B cell (primary cell): ENCODE measurements around the gene ZNF354C. TPM values are rescaled to one million over a fixed set of nuclear protein-coding genes. Genes with fewer than 3 reads are reported as not detected.

ENCODE experiments used
- ATAC-seq: fragments of 200-7000 bp; cut with Tn5 transposase; one replicate; pipeline ENCODE4 v1.10.0; 2021; ENCODE audit warnings: low read depth, mild to moderate bottlenecking, moderate number of reproducible peaks, moderate library complexity
- CTCF ChIA-PET: fragments of 350-600 bp; sonication (Branson Sonifier 250); formaldehyde crosslinking; loops from one replicate; lab custom pipeline; 2021; ENCODE audit warnings: antibody characterized with exemption, inconsistent platforms; lab: Charles Lee
- POLR2A ChIA-PET: fragments of 350-600 bp; sonication (Branson Sonifier 250); formaldehyde crosslinking; loops from one replicate; lab custom pipeline; 2021; ENCODE audit warnings: antibody characterized with exemption; lab: Charles Lee
- DNase-seq: peaks from one replicate; pipeline ENCODE4 v3.0.0; 2013
- H2AFZ ChIP-seq: 2 replicates; pipeline ENCODE4 v1.6.1; 2012; ENCODE audit warnings: mild to moderate bottlenecking, low read depth, low read length; ENCODE audit not compliant: insufficient read depth, poor library complexity, severe bottlenecking
- H3K27ac ChIP-seq, 2 donors: 1 replicate in 1 of 2; 2 replicates in 1 of 2; pipeline ENCODE4 v1.5.1; 2012 to 2013; ENCODE audit warnings: low read length in 2 of 2, mild to moderate bottlenecking in 2 of 2, moderate library complexity in 1 of 2
- H3K27me3 ChIP-seq, 4 experiments: fragments of 200-600 bp in 1 of 4; sonication (generic) in 1 of 4; replicated peaks in 1 of 4; 1 replicate in 2 of 4; 2 replicates in 2 of 4; pipeline versions ENCODE4 v1.6.1 to v1.7.0; 2013 to 2016; ENCODE audit warnings: low read length in 3 of 4, mild to moderate bottlenecking in 2 of 4, mixed read lengths in 1 of 4, moderate library complexity in 1 of 4; ENCODE audit not compliant: insufficient read depth in 4 of 4, control insufficient read depth in 3 of 4; ENCODE audit errors: control extremely low read depth in 1 of 4
- H3K36me3 ChIP-seq, 2 experiments: replicated peaks in 1 of 2; 1 replicate in 1 of 2; 2 replicates in 1 of 2; pipeline versions ENCODE4 v1.6.1 to v1.7.1; 2013; ENCODE audit warnings: low read length in 1 of 2; ENCODE audit not compliant: insufficient read depth in 2 of 2, control insufficient read depth in 1 of 2; ENCODE audit errors: control extremely low read depth in 1 of 2, extremely low read depth in 1 of 2
- H3K4me1 ChIP-seq, 2 donors: fragments of 200-600 bp in 1 of 2; sonication (generic) in 1 of 2; 1 replicate in 1 of 2; 2 replicates in 1 of 2; pipeline versions ENCODE4 v1.5.1 to v1.6.1; 2013 to 2017; ENCODE audit warnings: low read length in 2 of 2; ENCODE audit not compliant: control insufficient read depth in 2 of 2, insufficient read depth in 2 of 2
- H3K4me2 ChIP-seq: replicated peaks from 2 replicates; pipeline ENCODE3; 2012; ENCODE audit warnings: mild to moderate bottlenecking, low read depth, low read length; ENCODE audit not compliant: poor library complexity, severe bottlenecking
- H3K4me3 ChIP-seq, 5 experiments: fragments of 200-600 bp in 1 of 5; sonication (generic) in 1 of 5; 1 replicate in 3 of 5; 2 replicates in 2 of 5; pipeline versions ENCODE4 v1.5.1 to v1.7.0; 2011 to 2016; ENCODE audit warnings: low read length in 4 of 5, mild to moderate bottlenecking in 4 of 5, low read depth in 2 of 5, control low read depth in 1 of 5, moderate library complexity in 1 of 5; ENCODE audit not compliant: insufficient read depth in 1 of 5; ENCODE audit errors: control extremely low read depth in 1 of 5, extremely low read depth in 1 of 5
- H3K79me2 ChIP-seq: fragments of 200-600 bp; sonication (generic); one replicate; pipeline ENCODE4 v1.6.0; 2016; ENCODE audit warnings: low read length; ENCODE audit not compliant: control insufficient read depth, insufficient read depth
- H3K9ac ChIP-seq: fragments of 200-600 bp; sonication (generic); 2 replicates; pipeline ENCODE4 v1.6.1; 2017; ENCODE audit warnings: mild to moderate bottlenecking, low read length, moderate library complexity
- H3K9me3 ChIP-seq, 3 donors: one replicate each; pipeline versions ENCODE4 v1.6.1 to v1.7.1; 2013; ENCODE audit warnings: low read length in 2 of 3; ENCODE audit not compliant: control insufficient read depth in 2 of 3, insufficient read depth in 1 of 3; ENCODE audit errors: control extremely low read depth in 1 of 3
- H4K20me1 ChIP-seq: 2 replicates; pipeline ENCODE4 v1.6.0; 2012; ENCODE audit warnings: mild to moderate bottlenecking, low read length; ENCODE audit not compliant: insufficient read depth, control insufficient read depth, poor library complexity, severe bottlenecking
- H3K27ac Mint-ChIP-seq: one replicate; pipeline ENCODE4 v1.8.0; 2021; ENCODE audit warnings: mixed read lengths
- H3K27me3 Mint-ChIP-seq: one replicate; pipeline ENCODE4 v1.8.0; 2021; ENCODE audit warnings: mixed read lengths
- H3K4me1 Mint-ChIP-seq: one replicate; pipeline ENCODE4 v1.8.0; 2021; ENCODE audit warnings: mixed read lengths
- H3K4me3 Mint-ChIP-seq: one replicate; pipeline ENCODE4 v1.8.0; 2021; ENCODE audit warnings: mixed read lengths
- H3K9me3 Mint-ChIP-seq: one replicate; pipeline ENCODE4 v1.8.0; 2022; ENCODE audit warnings: mixed read lengths; ENCODE audit not compliant: insufficient read depth
- EZH2 ChIP-seq: IDR thresholded peaks from 2 replicates; pipeline ENCODE4 v1.6.1; 2012; ENCODE audit warnings: borderline replicate concordance, low read depth, mild to moderate bottlenecking, moderate library complexity, low read length; ENCODE audit not compliant: insufficient read depth, poor library complexity, severe bottlenecking
- WGBS: methylation state at CpG from one replicate; pipeline ENCODE4 v1.1.5; 2013; ENCODE audit warnings: missing lambda C conversion rate; ENCODE audit not compliant: insufficient coverage; 5-methylcytosine and 5-hydroxymethylcytosine counted together
- intact Hi-C: fragments of 100-400 bp; cut with micrococcal nuclease; formaldehyde crosslinking; loops from one replicate; pipeline ENCODE4 v1.10.0; 2022
- polyA plus RNA-seq: library from polyadenylated mRNA; depleted of rRNA; stranded (reverse); fragments of >200 nt; gene quantifications from 2 replicates; pipeline ENCODE4 v1.2.3, GENCODE V29; 2012
- total RNA-seq, 2 donors: library from RNA; stranded (reverse); fragments of 120-200 nt in 1 of 2; gene quantifications; 1 replicate in 1 of 2; 2 replicates in 1 of 2; pipeline versions ENCODE4 v1.2.3 to v1.2.4, GENCODE V29; 2013 to 2022
- TF ChIP-seq, protein P1 (sequence below): fragments of 200-600 bp; IDR thresholded peaks from one replicate; pipeline ENCODE4 v1.8.0; 2022; ENCODE audit warnings: antibody characterized with exemption, mild to moderate bottlenecking

The ZNF354C gene
- total and polyA plus RNA-seq, 2 donors (not counting 1 experiment from before 2014, with no cell fraction given) = 2.2 to 9.5 TPM

DNA sequence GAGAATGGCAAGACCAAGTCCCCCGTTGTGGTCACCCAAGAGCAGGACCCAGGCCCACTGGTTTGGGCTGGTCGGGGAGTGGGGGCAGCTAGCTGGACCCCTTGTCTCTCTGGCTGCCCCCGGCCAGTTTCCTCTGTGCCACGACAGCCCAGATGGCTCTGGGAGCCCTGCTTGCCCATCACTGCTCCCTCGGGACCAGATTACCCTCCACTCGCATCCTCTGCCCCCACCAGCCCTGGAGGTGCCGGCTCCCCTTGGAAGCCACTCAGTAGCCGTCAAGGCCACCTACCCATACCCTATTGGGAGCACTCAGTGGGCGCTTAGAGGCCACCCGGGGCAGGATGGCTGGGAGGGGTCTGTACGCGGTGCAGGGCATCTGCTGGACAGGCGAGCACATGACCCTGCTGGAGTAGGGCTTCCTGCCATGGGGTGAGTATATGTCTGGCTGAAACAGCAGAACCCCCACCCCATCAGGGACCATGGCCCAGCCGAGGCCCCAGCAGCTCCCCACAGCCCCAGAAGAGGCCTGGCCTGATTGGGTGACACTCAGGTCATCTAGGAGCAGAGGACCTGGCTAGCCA, 70.0 kb downstream of the ZNF354C start:
- Histone ChIP-seq H3K4me3 (no peak overlapping the region), H3K9me3 (peaks cover 0 to 42% (median 0%) of the 10 kb centered on the region in 3 donors), H3K4me2 (no peak overlapping the region), H3K27ac (no peak overlapping the region), H4K20me1 (no peaks in the 10 kb centered on the region), H3K9ac (no peak overlapping the region), H2AFZ (no peak overlapping the region), H3K4me1 (no peaks in the 10 kb centered on the region), H3K36me3 (no peaks in the 10 kb centered on the region), H3K79me2 (no peaks in the 10 kb centered on the region), H3K27me3 (no peaks in the 10 kb centered on the region)
- Mint-ChIP-seq H3K27ac (no peak overlapping the region), H3K4me3 (no peak overlapping the region), H3K27me3 (no peaks in the 10 kb centered on the region), H3K9me3 (no peaks in the 10 kb centered on the region), H3K4me1 (no peaks in the 10 kb centered on the region)
- intact Hi-C loops = no loop called here
- WGBS = 91% methylated on average over 11 of the region's 14 CpGs
- TF ChIP-seq, protein P1, sequence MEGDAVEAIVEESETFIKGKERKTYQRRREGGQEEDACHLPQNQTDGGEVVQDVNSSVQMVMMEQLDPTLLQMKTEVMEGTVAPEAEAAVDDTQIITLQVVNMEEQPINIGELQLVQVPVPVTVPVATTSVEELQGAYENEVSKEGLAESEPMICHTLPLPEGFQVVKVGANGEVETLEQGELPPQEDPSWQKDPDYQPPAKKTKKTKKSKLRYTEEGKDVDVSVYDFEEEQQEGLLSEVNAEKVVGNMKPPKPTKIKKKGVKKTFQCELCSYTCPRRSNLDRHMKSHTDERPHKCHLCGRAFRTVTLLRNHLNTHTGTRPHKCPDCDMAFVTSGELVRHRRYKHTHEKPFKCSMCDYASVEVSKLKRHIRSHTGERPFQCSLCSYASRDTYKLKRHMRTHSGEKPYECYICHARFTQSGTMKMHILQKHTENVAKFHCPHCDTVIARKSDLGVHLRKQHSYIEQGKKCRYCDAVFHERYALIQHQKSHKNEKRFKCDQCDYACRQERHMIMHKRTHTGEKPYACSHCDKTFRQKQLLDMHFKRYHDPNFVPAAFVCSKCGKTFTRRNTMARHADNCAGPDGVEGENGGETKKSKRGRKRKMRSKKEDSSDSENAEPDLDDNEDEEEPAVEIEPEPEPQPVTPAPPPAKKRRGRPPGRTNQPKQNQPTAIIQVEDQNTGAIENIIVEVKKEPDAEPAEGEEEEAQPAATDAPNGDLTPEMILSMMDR = no peak
- TF ChIP-seq EZH2 = no peak
- ATAC-seq = no peak
- POLR2A ChIA-PET = no interaction called here
- CTCF ChIA-PET = no interaction called here
- DNase-seq = no peak

- H3K9ac ChIP-seq = no peak overlapping the region
- H3K27ac Mint-ChIP-seq = no peak overlapping the region
- H3K4me3 Mint-ChIP-seq = no peak overlapping the region
- ChIA-PET POLR2A (no interaction called here), CTCF (no interaction called here)
- no peak overlapping the region for H3K27ac ChIP-seq
- no peaks in the 10 kb centered on the region for H3K4me1 Mint-ChIP-seq
- no peaks in the 10 kb centered on the region for H3K79me2 ChIP-seq
- DNase-seq (no peak), ATAC-seq (no peak)
- H3K9me3 Mint-ChIP-seq = no peaks in the 10 kb centered on the region
- no peak for TF ChIP-seq EZH2
- TF ChIP-seq, protein P1 = no peak
- H2AFZ ChIP-seq = no peak overlapping the region
- no peaks in the 10 kb centered on the region for H3K36me3 ChIP-seq
- H3K27me3 Mint-ChIP-seq = no peaks in the 10 kb centered on the region
- no peaks in the 10 kb centered on the region for H4K20me1 ChIP-seq
- peaks cover 0 to 36% (median 0%) of the 10 kb centered on the region in 3 donors for H3K9me3 ChIP-seq
- no peaks in the 10 kb centered on the region for H3K4me1 ChIP-seq
- 93% methylated on average over 9 of the region's 10 CpGs for WGBS
- H3K4me3 ChIP-seq = no peak overlapping the region
- no peak overlapping the region for H3K4me2 ChIP-seq
- H3K27me3 ChIP-seq = no peaks in the 10 kb centered on the region
- intact Hi-C loops = no loop called here
These were observed 71.2 kb downstream of the ZNF354C start for GRCh38 chr5:179131321-179131835.
